ENCODE results near the gene OR1K1.

- TF ChIP-seq CTCF (IDR thresholded peaks at IDR 0.05; ENCODE audit: low read depth, low read length, poor library complexity, severe bottlenecking) (no peak), EZH2phosphoT487 (IDR thresholded peaks at IDR 0.05; ENCODE audit: borderline replicate concordance, low read length) (no peak)
Measured at GRCh38 chr9:122822938-122823337, 23.0 kb downstream of the OR1K1 start.
